ENCODE results near the gene SYPL1.

The SYPL1 gene

DNA sequence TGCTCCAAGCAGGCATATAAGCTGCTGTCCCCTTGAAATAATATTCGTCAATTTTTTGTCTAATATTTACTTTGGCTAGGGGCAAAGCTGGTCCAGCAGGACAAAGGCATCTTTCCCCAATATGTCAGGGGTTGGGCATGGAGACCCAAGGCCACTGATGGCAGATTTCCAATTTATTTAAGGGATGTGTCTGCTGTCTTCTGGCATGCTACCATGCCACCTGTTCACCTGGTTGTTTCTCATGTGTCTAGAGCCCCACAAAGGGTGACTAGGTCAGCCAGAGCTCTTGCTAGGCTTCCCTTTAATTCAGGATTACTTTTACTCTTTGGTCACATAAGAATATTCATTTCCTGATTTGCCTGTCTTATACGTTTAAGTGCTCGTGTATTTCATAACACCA, 22.1 kb upstream of the SYPL1 start:
- no peaks in the 10 kb centered on the region for H3K9me3 ChIP-seq (ENCODE audit: low read length)
- H3K36me3 ChIP-seq (ENCODE audit: insufficient read depth, low read length), result no peaks in the 10 kb centered on the region
- H3K27me3 ChIP-seq (ENCODE audit: insufficient read depth, low read length), result peaks cover 18% of the 10 kb centered on the region
- no peak overlapping the region for H2AFZ ChIP-seq (ENCODE audit: low read depth, low read length)
- H3K4me1 ChIP-seq (ENCODE audit: insufficient read depth, low read length), result no peaks in the 10 kb centered on the region
- H3K4me3 ChIP-seq (ENCODE audit: low read length), result no peak overlapping the region

DNA sequence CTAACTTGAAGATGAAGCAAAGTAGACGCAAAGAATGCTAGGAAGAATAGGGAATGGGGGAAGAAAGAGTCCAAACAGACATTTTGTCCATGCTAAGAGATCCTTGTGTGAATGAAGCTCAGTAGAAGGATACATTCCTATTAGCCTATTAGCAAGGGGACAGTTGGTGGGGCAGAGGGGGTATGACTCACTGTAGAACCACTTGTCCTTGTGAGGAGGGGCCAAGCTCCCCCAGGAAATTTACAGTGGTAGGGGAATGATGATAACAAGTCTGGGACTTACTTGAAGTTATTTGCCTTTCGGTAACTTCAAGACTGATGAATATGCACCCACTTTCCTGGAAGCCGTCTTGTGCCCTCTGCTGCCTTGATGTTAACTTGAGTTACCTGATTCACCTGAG, 17.2 kb upstream of the SYPL1 start:
- H3K9me3 ChIP-seq (ENCODE audit: low read length), result no peaks in the 10 kb centered on the region
- no peak overlapping the region for H2AFZ ChIP-seq (ENCODE audit: low read depth, low read length)
- H3K27me3 ChIP-seq (ENCODE audit: insufficient read depth, low read length), result peaks cover 17% of the 10 kb centered on the region
- no peaks in the 10 kb centered on the region for H3K36me3 ChIP-seq (ENCODE audit: insufficient read depth, low read length)
- no peaks in the 10 kb centered on the region for H3K4me1 ChIP-seq (ENCODE audit: insufficient read depth, low read length)
- no peak overlapping the region for H3K4me3 ChIP-seq (ENCODE audit: low read length)

DNA sequence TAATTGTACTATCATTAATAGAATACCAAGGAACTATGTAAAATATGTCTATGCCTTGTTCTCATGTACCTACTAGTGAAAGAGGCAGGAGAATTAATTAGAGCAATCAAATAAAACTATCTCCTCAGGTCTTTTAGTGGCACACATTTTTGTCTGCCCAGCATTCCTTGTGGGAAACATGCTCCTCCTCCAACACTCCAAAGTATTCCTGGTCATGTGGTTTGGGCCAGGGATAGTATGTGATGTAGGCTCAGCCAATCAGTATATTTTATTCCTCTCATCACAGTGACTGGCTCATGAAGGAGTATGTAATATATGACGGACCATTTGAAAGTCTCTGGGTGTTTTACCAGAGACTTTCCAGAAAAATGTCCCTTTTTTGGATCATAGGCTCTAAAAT, 16.7 kb upstream of the SYPL1 start:
- H2AFZ ChIP-seq (ENCODE audit: low read depth, low read length), result no peak overlapping the region
- H3K4me1 ChIP-seq (ENCODE audit: insufficient read depth, low read length), result no peaks in the 10 kb centered on the region
- H3K4me3 ChIP-seq (ENCODE audit: low read length), result no peak overlapping the region

DNA sequence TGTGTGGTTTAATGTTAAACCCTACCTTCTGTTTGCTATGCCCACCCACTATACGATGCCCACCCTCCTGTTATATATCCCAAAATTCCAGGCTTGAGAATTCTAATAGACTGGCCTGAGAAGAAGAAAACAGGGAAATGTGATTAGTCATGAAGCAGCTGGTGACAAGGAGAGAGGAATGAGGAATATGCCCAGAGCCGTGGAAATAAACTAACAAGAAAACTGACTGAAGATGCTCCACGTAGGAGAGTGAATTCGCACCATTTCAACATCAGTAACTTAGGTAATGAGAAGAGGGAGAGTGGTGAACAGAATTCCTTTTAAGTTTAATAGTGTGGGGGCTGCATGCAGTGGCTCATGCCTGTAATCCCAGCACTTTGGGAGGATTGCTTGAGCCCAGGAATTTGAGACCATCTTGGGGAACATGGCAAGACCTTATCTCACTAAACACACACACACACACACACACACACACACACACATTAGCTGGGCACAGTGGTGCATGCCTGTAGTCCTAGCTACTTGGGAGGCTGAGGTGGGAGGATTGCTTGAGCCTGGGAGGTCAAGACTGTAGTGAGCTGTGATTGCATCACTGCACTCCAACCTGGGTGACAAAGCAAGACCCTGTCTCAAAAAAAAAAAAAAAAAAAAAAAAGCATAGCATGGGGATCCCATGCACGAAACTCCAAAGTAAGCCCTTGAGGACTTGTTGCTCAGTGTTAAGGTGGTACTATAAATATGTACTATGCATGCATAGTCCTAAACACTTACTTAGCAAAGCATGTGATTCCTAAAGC, 16.1 kb upstream of the SYPL1 start:
- peaks cover 15% of the 10 kb centered on the region for H3K27me3 ChIP-seq (ENCODE audit: insufficient read depth, low read length)
- no peak overlapping the region for H3K4me3 ChIP-seq (ENCODE audit: low read length)
- H3K9me3 ChIP-seq (ENCODE audit: low read length), result no peaks in the 10 kb centered on the region
- no peaks in the 10 kb centered on the region for H3K4me1 ChIP-seq (ENCODE audit: insufficient read depth, low read length)
- no peaks in the 10 kb centered on the region for H3K36me3 ChIP-seq (ENCODE audit: insufficient read depth, low read length)
- H2AFZ ChIP-seq (ENCODE audit: low read depth, low read length), result no peak overlapping the region

More for the DNA sequence above, 16.7 kb upstream of the SYPL1 start:
- Histone ChIP-seq H3K27me3 (ENCODE audit: insufficient read depth, low read length) (peaks cover 17% of the 10 kb centered on the region), H3K36me3 (ENCODE audit: insufficient read depth, low read length) (no peaks in the 10 kb centered on the region), H3K9me3 (ENCODE audit: low read length) (no peaks in the 10 kb centered on the region)

DNA sequence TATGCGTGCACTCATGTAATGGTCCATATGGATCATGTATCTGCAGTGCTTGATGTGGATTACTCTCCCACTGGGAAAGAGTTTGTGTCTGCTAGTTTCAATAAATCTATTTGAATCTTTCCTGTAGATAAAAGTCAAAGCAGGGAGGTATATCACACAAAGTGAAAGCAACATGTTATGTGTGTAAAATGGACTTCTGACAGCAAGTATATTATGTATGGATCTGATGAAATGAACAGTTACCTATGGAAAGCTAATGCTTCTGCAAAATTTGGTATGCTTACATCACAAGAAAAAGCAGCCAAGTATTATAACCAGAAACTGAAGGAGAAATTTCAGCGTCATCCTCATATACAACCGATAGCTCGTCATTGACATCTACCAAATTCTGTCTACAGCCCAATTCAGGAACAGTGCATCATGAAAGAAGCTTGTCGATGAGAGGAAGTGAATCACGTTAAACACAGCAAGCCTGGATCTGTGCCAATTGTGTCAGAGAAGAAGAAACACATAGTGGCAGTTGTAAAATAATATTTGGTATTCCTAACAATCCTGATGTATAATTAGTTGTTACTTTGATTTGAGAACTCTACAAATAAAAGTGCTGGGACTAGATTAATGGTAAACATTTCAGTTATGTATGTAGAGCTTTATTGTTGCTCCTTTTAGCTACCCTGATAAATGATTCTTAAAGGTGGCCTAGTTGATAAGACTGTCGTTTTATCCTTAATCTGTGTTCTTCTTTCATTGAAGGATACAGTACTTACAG, 14.2 kb upstream of the SYPL1 start:
- Histone ChIP-seq H3K36me3 (ENCODE audit: insufficient read depth, low read length) (no peaks in the 10 kb centered on the region), H3K4me3 (ENCODE audit: low read length) (no peak overlapping the region), H3K9me3 (ENCODE audit: low read length) (no peaks in the 10 kb centered on the region), H3K4me1 (ENCODE audit: insufficient read depth, low read length) (no peaks in the 10 kb centered on the region), H3K27me3 (ENCODE audit: insufficient read depth, low read length) (peaks cover 13% of the 10 kb centered on the region), H2AFZ (ENCODE audit: low read depth, low read length) (no peak overlapping the region)

DNA sequence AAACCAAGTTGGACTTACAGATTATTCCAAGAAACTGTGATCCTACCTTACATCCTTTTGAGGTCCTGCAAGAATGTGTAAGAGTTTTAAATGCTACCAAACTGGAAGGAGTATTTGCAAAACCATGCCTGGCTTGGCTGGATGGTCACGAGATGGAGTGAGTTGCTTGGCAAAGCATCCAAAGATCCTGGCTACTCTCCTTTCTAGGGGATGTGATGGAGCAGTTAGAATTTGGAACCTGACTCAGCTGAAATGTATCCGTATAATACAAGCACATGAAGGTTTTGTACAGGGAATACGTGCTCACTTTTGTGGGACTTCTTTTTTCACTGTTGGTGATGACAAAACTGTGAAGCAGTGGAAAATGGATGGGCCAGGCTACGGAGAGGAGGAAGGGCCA, 13.3 kb upstream of the SYPL1 start:
- H3K36me3 ChIP-seq (ENCODE audit: insufficient read depth, low read length), result no peaks in the 10 kb centered on the region
- no peak overlapping the region for H3K4me3 ChIP-seq (ENCODE audit: low read length)
- peaks cover 14% of the 10 kb centered on the region for H3K27me3 ChIP-seq (ENCODE audit: insufficient read depth, low read length)
- no peaks in the 10 kb centered on the region for H3K4me1 ChIP-seq (ENCODE audit: insufficient read depth, low read length)
- H3K9me3 ChIP-seq (ENCODE audit: low read length), result no peaks in the 10 kb centered on the region
- no peak overlapping the region for H2AFZ ChIP-seq (ENCODE audit: low read depth, low read length)

DNA sequence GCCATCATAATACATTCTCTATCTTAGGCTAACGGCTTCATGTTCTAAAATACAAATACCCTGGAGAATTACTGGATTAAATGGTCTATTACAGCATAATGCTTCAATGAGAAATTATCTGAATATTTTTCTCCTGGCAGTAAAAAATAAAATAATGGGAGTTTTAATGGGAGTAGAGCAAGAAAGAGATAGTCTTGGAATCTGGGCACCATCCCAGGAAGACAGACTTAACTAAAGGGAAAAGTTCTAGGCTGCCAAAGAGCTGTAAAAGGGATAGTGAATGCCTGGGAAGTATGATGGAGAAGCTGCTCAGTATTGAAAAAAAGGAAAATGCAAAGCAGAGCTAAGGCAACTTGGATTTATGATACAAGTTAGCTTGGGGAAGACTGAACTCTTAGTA, 12.1 kb upstream of the SYPL1 start:
- H3K27me3 ChIP-seq (ENCODE audit: insufficient read depth, low read length), result peaks cover 14% of the 10 kb centered on the region
- no peak overlapping the region for H2AFZ ChIP-seq (ENCODE audit: low read depth, low read length)

DNA sequence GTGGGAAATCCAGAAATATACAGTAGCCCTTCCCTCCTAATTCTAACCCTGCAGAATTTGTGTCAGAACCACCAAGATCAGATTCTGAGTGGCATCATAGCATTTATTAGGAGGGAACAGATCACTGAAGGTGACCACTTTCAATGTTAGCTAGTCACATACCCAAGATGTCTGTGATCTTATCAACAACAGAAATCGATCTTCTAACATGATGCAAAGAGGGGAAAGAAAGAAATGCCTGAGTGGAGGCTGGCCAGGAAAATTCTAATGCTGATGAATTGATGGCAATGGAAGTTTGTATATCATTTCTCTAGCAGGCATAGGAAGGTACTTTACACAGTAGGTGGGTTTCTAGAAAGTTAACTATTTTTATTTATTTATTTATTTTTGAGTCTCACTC, 10.6 kb upstream of the SYPL1 start:
- peaks cover 17% of the 10 kb centered on the region for H3K27me3 ChIP-seq (ENCODE audit: insufficient read depth, low read length)
- no peak overlapping the region for H3K4me3 ChIP-seq (ENCODE audit: low read length)
- H3K4me1 ChIP-seq (ENCODE audit: insufficient read depth, low read length), result no peaks in the 10 kb centered on the region
- H3K36me3 ChIP-seq (ENCODE audit: insufficient read depth, low read length), result no peaks in the 10 kb centered on the region
- no peak overlapping the region for H2AFZ ChIP-seq (ENCODE audit: low read depth, low read length)
- H3K9me3 ChIP-seq (ENCODE audit: low read length), result no peaks in the 10 kb centered on the region

More for the DNA sequence above, 12.1 kb upstream of the SYPL1 start:
- no peaks in the 10 kb centered on the region for H3K9me3 ChIP-seq (ENCODE audit: low read length)
- no peaks in the 10 kb centered on the region for H3K36me3 ChIP-seq (ENCODE audit: insufficient read depth, low read length)
- H3K4me1 ChIP-seq (ENCODE audit: insufficient read depth, low read length), result no peaks in the 10 kb centered on the region
- no peak overlapping the region for H3K4me3 ChIP-seq (ENCODE audit: low read length)

DNA sequence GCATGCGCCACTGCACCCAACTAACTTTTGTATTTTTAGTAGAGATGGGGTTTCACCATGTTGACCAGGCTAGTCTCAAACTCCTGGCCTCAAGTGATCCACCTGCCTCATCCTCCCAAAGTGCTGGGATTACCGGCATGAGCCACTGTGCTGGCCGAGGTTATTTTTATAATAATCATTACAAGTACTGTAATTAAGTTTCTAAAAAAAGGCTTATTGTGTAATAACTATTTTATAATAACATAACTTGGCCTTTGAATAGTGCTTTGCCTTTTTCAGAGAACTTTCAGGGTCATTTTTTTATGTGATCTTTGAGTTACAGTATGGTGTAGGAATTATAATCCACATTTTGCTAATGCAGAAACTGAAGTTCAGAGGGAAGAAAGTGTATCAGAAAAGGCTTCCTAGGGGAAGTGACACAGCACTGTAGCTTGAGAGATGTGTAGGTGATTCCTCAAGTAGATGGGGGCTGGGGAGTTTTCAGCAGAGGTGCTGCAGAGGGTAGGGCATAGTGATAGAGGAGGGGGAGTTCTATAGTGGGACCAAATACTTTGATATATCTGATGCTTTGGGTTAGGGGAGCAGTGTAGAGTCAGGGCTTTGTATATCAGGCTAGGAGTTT, 9.2 kb upstream of the SYPL1 start:
- H3K9me3 ChIP-seq (ENCODE audit: low read length), result no peaks in the 10 kb centered on the region
- H3K4me3 ChIP-seq (ENCODE audit: low read length), result no peak overlapping the region
- H2AFZ ChIP-seq (ENCODE audit: low read depth, low read length), result no peak overlapping the region
- peaks cover 25% of the 10 kb centered on the region for H3K27me3 ChIP-seq (ENCODE audit: insufficient read depth, low read length)
- no peaks in the 10 kb centered on the region for H3K4me1 ChIP-seq (ENCODE audit: insufficient read depth, low read length)
- no peaks in the 10 kb centered on the region for H3K36me3 ChIP-seq (ENCODE audit: insufficient read depth, low read length)

DNA sequence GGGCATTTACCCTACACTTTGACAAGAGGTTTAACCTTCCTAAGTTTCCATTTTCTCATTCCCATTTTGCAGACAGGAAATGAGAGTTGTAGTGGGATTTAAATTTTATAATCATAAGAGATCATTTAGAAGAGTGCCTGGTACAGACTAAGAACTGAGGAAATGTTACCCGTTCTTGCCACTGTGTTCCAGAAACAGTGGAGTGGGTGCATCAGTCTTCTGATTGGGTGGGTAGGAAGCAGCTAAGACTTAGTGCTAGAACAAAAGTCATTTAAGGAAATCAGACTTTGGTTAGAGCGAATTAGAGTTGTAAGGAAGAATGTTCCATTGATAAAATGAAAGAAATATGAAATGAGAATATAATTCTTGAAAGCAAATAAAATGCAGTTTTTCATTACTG, 8.4 kb upstream of the SYPL1 start:
- H3K4me3 ChIP-seq (ENCODE audit: low read length), result no peak overlapping the region
- H2AFZ ChIP-seq (ENCODE audit: low read depth, low read length), result no peak overlapping the region
- no peaks in the 10 kb centered on the region for H3K9me3 ChIP-seq (ENCODE audit: low read length)
- H3K27me3 ChIP-seq (ENCODE audit: insufficient read depth, low read length), result peaks cover 22% of the 10 kb centered on the region
- H3K36me3 ChIP-seq (ENCODE audit: insufficient read depth, low read length), result no peaks in the 10 kb centered on the region
- no peaks in the 10 kb centered on the region for H3K4me1 ChIP-seq (ENCODE audit: insufficient read depth, low read length)

DNA sequence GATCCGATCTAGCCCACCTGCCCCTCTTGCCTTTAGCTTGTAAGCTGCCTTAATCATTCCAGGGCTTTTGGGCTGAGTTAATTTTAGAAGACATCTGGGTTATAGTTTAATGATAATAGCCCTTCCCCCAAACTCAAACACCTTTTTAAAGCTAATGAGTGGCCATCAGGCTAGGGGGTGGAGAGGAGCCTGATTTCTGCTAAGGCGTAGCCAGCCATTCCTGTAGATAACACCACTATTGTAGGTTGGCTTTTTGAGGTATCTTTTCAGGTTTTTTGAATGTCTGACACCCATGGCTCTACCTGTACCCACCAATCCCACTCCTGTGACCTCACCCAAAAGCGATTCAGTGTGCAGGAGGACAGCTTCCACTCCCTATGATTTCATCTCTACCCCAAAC, 7.6 kb upstream of the SYPL1 start:
- Histone ChIP-seq H3K9me3 (ENCODE audit: low read length) (no peaks in the 10 kb centered on the region), H2AFZ (ENCODE audit: low read depth, low read length) (no peak overlapping the region), H3K4me1 (ENCODE audit: insufficient read depth, low read length) (no peaks in the 10 kb centered on the region), H3K36me3 (ENCODE audit: insufficient read depth, low read length) (no peaks in the 10 kb centered on the region), H3K27me3 (ENCODE audit: insufficient read depth, low read length) (peaks cover 19% of the 10 kb centered on the region), H3K4me3 (ENCODE audit: low read length) (no peak overlapping the region)

DNA sequence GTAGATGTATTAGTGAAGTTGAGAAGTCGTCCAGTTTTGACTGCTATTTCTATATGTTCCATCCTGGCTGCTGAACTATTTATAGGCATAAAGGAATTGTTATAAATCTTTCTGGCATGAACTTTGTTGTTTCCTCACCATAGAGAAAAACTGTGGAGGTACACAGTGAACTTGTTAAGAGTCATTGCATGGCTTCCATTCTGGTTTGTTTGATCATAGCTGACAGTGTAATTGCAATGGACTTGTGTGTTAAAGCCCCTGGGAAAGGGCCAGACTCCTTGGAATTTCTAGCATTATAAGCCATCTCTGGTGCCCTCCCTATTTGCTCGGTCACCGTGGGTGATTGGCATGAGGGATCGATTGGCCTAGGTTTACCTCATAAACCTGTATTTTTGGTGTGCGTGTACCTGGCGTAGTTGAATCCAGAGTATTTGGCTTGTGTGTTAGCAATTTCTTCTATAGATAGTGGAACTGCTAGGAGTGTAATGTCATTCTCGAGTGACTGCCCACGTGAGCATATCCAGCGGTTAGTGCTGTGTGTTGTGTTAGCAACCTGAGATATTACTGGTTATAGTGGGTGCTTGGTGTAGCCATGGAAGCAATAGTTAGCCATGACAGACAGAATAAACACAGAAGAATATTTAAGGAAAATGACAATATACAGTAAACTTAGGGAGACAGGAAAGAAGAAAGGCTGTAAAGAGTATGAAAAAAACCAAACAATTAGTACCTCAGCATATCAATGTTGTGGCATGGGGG, 5.9 kb upstream of the SYPL1 start:
- H3K27me3 ChIP-seq (ENCODE audit: insufficient read depth, low read length), result peaks cover 19% of the 10 kb centered on the region
- no peaks in the 10 kb centered on the region for H3K9me3 ChIP-seq (ENCODE audit: low read length)
- no peak overlapping the region for H3K4me3 ChIP-seq (ENCODE audit: low read length)
- H3K36me3 ChIP-seq (ENCODE audit: insufficient read depth, low read length), result no peaks in the 10 kb centered on the region
- H2AFZ ChIP-seq (ENCODE audit: low read depth, low read length), result no peak overlapping the region
- peaks cover 2% of the 10 kb centered on the region for H3K4me1 ChIP-seq (ENCODE audit: insufficient read depth, low read length)

All from neuron (in vitro differentiated cells).